SKM-1 (cell line): ENCODE data around the gene PHLDA1.
"Not testable (repeated sequence)": the region's sequence is repeated elsewhere in the genome, so short reads cannot be mapped to it uniquely, and the experiment has no call there.

Experiments used
- DNase-seq: peaks from one replicate; lab custom pipeline; 2025; ENCODE audit not compliant: unreplicated experiment; lab: John Stamatoyannopoulos, UW

Gene PHLDA1

DNA sequence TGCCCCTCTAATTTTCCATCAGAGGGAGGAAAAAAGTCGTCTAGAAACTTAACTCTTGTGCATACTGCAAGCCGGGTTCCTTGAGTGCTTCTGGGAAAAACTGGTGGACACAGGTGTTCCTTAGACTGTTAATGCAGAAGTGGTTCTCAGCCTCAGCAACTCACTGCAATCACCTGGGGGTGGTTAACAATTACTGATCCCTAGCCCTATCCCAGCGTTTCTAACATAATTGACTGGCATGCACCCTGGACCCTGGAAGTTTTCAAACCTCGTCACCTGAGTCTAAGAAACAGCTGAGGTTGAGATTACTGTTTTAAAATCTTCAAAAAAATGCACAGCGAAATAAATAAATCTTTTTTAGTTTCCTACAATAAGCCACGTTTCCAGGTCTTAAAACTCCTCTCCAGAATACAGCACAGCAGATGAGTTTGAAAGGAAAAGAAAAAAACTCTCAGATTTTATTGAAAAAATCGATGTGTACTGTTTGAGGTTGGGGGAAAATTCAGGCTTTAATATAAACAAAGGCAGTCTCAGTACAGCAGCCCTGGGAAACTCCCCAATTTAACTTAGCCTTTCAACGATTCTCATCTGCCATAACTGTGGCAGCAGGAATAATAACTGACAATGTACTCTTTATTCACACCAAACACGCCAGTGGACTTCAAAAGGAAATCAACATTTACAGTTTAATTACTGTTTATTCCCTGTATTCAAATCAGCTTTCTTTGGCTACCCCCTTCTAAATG lies 45.4 kb downstream of the PHLDA1 start:
- no peak for DNase-seq

DNA sequence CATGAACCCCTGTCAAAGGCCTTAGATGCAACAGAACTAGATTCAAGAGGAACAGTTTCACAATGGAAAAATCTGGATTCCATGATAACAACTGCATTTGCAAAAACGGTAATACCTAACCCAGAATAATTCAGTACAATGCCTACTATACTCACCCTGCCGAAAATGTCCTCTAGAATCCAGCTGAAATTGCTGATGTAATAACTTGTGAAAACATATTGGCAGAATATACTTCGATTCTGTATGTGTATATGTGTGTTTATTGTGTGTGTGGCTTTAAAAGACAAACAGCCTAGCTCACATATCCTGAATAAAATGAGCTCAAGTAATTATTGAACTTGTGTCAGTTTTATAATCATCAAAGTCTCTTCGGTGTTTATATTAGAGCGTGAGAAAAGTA lies 46.0 kb downstream of the PHLDA1 start:
- DNase-seq, result no peak

DNA sequence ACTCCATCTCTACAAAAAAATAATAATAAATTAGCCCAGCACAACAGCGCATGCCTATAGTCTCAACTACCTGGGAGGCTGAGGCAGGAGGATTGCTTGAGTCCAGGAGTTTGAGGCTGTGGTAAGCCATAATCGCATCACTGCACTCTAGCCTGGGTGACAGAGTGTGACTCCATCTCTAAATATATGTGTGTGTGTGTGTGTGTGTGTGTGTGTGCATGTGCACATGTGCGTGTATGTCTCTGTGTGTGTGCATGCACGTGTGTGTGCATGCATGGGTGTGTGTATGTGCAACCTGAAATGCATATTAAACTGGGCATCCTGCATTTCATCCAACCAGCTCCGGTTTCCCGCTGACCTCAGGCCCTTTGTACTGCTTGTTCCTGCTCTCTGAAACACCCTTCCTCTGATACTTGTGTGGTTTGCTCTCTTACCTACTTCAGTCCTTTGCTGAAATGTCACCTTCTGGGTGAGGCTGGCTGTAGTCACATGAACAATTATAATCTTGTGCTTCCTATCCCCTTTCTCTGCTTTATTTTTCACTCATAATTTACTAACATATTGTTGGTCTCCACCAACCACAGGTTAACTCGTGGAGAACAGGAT lies 46.9 kb downstream of the PHLDA1 start:
- DNase-seq, result no peak

DNA sequence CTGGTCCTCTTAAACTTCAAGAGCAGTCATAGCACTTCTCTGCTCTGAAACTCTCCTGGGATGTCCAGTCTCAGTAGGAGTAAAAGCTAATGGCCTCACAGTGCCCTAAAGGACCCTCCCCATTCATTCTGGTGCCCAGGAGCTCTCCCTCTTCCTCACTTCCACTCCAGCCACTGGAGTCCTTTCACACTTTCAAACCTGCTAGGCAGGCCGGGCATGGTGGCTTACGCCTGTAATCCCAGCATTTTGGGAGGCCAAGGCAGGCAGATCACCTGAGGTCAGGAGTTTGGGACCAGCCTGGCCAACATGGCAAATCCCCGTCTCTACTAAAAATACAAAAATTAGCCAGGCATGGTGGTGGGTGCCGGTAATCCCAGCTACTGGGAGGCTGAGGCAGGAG lies 47.7 kb downstream of the PHLDA1 start:
- not testable (repeated sequence) for DNase-seq

DNA sequence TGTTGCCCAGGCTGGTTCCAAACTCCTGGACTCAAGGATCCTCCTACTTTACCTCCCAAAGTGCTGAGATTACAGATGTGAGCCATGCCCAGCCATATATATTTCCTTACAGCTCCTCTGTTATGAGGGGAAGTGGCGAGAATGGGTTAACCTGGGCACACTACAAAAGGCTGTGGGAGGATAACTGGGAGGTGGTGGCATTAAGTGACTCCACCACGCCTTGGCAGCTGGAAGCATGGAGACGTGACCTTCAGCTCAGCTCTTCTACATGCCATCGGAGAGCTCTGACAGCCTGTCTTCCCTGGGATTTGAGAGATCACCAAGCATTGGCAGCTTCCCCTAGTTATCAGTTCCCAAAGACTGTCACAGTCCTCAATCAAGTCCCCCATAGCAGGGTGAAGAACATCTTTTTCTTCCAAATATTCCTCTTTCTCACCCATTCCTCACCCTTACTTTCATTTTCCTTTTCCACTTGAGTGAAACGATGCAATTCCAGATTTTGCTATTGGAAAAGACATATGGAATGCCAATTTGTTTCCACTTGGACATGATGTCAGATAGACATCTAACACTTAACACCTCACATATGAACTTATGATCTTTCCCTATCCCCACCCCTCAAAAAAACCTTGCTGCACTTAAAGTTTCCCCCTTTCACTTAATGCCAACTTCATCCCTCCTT lies 48.5 kb downstream of the PHLDA1 start:
- no peak for DNase-seq

DNA sequence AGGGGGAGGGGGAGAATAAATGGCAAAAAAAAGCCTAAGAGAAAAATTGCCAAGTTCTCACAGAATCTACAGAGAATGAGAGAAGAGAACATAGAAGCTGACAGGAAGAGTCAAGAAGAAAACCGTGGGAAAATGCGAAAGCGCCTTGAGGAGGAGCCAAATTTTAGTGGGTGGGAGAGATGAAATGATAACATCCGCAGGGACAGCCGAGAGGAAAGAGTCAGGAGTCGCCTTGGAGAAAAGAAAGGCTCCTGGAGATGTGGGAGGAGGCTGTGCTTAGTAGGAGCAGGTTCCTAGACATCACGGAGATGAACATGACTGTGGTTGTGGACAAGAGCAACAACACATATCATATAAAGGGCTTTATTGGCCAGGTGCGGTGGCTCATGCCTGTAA lies 49.4 kb downstream of the PHLDA1 start:
- no peak for DNase-seq

DNA sequence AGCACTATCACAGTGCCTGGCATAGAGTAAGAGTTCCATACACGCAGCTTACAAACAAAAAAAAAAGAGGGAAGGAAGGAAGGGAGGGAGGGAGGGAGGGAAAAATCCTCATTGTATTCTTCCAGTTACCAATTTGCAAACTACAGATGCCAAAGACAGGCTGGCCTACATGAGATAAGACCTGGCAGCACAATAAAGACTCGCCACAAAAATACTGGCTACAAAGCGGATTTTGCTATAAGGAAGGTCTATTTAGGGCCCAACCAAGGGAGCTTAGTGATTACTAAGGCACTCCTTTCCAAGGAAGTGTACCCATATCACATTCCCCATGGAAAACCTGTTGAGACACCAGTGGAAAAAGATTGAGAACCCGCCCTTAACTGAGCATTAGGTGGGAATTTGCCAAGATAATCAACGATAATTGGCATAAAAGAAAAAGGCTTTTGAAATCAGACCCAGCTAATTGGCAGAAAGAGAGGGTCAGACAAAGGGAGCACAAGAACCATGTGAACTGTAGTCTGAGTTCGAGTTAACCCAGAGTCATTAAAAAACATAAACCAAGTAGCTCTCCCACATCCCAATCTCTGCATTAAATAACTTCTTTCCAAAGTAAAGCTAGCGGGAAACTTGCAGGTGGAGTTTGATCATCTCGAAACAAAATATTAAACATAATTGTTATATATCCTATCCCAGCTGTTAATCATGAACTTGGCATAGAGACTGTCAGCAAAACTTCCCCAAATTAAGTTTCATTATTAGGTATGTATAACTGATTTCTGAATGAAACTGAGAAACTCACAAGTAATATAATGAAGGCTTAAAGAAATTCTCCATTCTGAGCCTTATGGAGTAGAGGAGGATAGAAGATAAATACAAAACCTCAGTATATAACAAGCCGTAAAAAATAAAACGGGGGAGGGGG lies 50.1 kb downstream of the PHLDA1 start:
- DNase-seq, result no peak

DNA sequence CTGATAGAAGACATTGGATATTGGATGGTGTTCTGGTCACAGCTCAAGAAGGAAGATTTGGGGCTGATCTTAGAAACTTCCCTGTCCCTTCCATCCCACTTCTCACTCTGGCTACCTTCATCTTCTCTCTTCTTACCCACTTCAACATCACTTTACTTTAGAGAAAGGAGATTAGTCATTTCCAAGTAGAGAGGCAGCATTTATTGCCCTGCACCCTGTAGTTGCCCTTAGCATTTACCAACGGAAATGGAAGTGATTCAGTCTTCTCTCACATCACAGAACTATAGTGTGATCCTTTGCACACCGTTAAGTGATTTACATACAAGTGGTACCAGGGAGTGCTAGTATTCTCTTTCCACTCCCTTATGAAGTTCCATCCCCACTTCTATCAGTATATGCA lies 52.4 kb downstream of the PHLDA1 start:
- no peak for DNase-seq

DNA sequence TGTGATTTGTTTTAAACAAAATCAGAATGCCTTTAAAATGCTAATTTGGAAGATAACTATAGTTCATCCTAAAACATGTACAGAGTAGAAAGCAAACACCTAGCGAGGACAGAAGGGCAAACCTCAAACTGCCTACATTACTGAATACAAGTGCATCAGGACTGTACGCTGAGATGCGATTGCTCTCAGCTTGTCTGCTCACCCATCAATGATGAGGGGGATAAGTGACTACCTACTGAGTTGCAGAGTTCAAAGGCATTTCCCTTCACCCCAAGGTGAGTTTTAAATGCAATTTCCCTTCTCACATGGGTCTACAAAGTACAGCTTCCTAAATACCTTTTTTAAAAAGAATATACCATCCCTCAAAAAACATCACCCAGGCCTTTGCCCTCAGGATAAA lies 52.9 kb downstream of the PHLDA1 start:
- no peak for DNase-seq

DNA sequence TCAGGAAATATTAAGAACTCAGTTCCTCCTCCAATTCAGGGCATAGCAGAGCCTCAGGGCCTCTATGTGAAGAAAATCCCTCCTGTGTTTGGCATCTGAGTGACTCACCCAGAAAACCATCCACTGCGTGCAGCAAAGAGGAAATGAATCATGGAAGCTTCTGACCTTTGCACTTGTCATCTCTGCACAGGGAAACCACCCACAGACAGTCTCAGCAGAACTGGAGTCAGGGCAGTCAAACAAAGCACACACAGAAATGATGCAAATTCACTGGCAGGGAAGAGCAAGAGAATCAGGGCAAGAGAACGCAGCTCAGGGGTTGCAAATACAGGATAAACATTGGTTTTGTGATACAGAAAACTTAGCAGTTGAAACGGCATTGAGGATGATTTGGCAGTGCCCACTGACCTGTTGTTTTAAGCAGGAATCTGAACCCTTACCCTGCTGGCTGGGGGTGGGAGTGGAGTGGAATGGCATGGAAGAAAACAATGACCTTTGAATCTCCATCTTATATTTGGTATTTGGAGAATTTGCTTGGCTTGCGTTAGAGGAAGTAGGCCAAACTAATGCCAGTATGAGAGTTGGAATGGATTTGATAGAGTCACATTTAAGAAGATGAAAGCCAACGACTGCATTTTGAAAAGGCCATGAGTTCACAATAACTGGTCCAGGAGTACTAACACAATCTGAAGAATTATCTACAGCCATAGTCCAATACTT lies 53.5 kb downstream of the PHLDA1 start:
- peak; percentile 72 for DNase-seq

DNA sequence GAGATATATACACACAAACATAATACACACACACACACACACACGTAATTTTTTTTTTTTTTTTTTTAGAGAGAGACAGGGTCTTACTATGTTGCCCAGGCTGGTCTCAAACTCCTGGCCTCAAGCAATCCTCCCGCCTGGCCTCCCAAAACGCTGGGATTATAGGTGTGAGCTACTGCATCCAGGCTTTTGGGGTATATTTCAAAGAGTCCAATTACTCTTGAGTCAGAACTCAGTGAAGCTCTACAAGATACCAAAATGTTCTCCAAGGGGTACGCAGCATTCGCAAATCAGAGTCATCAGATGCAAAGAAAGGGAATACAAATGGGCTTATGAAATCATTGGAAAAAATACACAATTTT lies 54.0 kb downstream of the PHLDA1 start:
- DNase-seq, result no peak

DNA sequence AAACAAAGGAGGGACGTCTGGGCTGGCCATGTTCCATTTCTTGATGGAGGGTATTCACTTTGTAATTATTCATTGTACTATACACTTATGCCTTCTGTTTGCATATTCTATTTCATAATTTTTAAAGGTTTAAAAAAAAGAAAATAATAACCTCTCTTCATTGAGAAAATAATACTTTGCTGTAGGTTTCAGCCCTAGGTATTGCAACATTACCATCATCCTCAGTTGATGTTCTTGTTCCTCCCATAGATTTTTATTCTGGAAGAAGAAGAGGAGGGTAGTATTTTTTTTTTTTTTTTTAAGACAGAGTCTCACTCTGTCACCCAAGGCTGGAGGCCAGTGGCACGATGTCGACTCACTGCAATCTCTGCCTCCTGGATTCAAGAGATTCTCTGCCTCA lies 54.7 kb downstream of the PHLDA1 start:
- no peak for DNase-seq

DNA sequence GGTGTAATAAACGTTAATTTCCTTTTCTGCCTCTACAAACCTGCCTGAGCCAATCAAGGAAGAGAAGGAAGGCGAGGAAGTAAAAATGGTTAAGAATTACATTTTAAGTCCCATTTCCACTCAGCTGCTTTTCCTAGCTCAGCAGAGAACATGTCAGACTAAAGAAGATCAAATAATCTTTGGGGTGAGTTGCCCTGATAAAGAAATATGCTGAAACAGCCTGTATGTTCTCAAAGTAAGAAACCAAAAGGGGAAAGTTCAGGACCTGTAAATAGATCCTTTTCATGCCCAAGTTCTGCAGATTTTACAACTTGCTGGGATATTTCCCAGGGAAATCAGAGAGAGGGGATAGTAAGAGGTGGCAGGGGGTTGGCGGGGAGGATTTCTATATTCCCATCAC lies 55.5 kb downstream of the PHLDA1 start:
- DNase-seq, result no peak

DNA sequence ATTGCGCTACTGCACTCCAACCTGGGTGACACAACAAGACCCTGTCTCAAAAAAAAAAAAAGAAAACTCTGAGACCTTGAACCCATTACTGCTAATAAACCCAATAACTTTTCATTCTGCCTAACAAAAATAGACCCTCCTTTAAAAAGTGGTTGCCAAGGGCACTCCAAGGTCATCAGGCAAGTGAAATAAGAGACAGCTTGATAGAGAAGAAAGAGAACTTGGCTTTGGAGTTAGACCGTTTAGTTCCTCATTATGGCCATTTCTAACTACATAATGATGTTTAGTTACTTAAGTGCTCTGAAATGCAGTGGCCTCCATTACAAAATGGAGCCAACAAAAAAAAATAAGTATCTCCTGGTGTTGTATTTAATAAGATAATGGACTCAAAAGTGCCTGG lies 55.9 kb downstream of the PHLDA1 start:
- DNase-seq, result no peak
